ENCODE measurements around the gene ACTR3.

ACTR3 gene

GRCh38 chr2:113966171-113966570 is 76.3 kb downstream of the ACTR3 start:
- DNase-seq (ENCODE audit: low read depth in 2 of 2) = no peak

GRCh38 chr2:113966832-113967231 is 76.9 kb downstream of the ACTR3 start:
- DNase-seq (ENCODE audit: low read depth in 2 of 2) = no peak

GRCh38 chr2:113967272-113967671 is 77.4 kb downstream of the ACTR3 start:
- DNase-seq (ENCODE audit: low read depth in 2 of 2) = no peak

- no peak for DNase-seq (ENCODE audit: low read depth in 2 of 2)
Observed at GRCh38 chr2:113972766-113973165, 82.9 kb downstream of the ACTR3 start.

GRCh38 chr2:113973810-113974209 is 83.9 kb downstream of the ACTR3 start:
- DNase-seq (ENCODE audit: low read depth in 2 of 2) = no peak

- no peak for DNase-seq (ENCODE audit: low read depth in 2 of 2)
Observed at GRCh38 chr2:113974727-113975126, 84.8 kb downstream of the ACTR3 start.

- DNase-seq (ENCODE audit: low read depth in 2 of 2) = no peak
Observed at GRCh38 chr2:113976277-113976928, 86.5 kb downstream of the ACTR3 start.

DNA sequence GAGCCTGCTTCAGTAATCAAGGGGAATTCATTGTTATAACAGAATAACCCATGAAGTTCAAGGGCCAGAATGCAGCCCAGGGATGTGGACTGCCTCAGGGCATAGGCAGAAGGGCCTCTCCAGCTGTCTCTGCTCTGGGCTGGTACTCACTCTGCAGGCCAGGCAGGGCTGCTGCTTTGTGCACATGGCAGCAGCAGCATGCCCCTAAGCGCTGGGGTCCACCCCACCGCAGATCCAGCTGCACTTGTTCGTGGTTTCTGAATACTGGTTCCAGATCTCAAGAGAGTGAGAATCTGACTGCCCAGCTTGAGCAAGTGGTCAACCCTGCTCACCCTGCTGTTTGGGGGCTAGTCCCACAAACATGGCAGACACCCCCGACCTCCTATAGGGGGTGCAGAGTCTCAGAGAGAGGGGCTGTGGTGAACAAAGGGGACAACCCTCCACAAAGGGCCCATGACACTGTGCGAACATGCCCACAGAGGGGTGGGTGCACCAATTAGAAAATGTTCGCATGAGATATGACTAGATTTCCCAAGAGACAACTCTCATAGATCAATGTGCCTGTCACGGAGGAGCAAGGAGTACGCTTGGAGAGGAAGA is 87.3 kb downstream of the ACTR3 start:
- no peak for DNase-seq (ENCODE audit: low read depth in 2 of 2)

- DNase-seq (ENCODE audit: low read depth in 2 of 2) = no peak
Observed at GRCh38 chr2:113977660-113978523, 88.0 kb downstream of the ACTR3 start.

- no peak for DNase-seq (ENCODE audit: low read depth in 2 of 2)
Observed at GRCh38 chr2:113978524-113979190, 88.8 kb downstream of the ACTR3 start.

GRCh38 chr2:113979191-113980128 is 89.6 kb downstream of the ACTR3 start:
- DNase-seq (ENCODE audit: low read depth in 2 of 2) = peak; percentile 2

DNA sequence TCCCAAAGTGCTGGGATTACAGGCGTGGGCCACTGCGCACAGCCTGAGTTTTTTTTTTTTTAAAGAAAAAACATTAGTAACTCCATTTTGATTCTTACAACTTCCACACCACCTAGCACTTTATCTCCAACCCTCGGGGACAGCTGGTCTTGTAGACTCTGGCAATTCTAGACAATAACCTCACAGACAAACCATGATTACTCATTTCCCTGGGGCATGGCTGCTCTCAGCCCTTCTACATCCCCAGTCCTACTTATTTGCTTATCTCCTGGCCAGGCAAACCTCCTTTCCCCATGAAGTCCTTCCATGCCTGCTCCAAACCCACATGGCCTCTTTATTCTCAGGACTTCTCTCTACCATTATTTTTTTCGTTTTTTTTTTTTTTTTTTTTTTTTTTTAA is 91.1 kb downstream of the ACTR3 start:
- DNase-seq (ENCODE audit: low read depth in 2 of 2) = no peak

DNA sequence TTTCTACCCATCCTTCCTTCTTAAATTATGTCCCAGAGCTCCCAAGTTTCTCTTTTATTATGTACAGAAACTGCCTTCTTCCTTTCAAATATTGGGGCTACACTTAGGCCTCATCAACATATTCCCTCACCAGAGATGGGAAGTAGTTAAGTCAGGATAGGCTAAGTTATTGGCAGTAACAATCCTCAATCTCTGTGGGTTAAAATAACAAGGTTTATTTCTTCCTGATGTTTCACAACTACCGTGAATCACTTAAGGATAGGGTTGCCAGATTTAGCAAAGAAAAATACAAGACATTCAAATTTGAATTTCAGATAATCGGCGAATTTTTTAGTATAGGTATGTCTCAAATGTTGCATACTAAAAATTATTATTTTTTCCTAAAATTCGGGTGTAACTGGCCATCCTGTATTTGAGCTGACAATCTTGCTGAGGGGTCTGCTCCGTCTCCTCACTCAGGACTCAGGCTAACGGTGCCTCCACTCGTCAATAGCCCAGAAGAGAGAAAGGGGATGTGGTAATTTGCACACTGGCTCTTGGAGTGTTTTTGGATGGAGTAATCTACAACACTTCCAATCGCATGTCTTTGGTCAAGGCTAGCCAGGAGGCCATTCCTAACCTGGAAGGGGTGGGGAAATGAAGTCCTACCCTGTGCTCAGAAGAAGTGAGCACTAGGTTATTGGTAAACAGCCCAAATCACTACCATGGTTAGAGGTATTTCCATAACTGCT is 91.7 kb downstream of the ACTR3 start:
- DNase-seq (ENCODE audit: low read depth in 2 of 2) = no peak

- DNase-seq (ENCODE audit: low read depth in 2 of 2) = no peak
Observed at GRCh38 chr2:113985554-113986397, 95.9 kb downstream of the ACTR3 start.

DNA sequence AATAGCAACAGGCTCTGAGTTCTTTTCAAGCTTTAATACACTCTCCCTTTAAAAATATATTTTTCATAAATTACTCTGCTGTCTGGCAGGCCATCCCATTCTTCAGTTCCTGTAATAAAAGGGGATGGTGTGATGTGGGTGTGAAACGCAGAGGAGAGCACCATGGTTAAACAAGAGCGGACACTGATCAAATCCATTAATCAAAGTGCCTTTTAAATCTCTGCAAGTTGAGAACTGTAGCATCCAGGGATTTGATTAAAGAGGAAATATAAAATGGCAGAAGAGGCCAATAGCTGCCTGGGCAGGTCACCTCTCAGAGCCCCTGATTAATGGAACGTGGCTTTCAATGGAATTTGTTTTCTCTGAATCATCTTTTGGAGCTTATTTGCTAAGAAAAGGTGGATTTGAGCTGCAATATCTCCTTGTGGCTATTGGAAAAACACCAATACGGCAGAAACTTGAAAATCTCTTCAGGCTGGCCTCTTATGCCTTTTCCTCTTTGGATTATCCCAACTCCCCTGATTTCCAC is 96.9 kb downstream of the ACTR3 start:
- no peak for DNase-seq (ENCODE audit: low read depth in 2 of 2)

DNA sequence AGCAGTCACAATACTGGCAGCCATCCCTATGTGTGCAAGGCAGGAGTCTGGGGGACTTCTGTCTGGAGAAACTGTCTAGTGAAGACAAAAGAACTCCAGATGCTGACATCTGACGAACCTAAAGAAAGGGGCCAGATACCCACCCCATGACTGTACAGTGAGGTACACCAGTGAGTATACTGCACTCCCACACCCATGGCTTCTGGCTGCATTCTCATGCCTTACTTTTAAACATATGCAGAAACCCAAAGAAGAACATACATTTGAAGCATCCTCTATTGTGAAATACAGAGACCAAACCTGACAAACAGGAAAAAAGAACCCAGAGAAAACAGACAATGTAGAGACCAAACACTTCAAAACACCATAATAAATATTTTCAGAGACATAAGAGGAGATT is 102.2 kb downstream of the ACTR3 start:
- no peak for DNase-seq (ENCODE audit: low read depth in 2 of 2)

DNA sequence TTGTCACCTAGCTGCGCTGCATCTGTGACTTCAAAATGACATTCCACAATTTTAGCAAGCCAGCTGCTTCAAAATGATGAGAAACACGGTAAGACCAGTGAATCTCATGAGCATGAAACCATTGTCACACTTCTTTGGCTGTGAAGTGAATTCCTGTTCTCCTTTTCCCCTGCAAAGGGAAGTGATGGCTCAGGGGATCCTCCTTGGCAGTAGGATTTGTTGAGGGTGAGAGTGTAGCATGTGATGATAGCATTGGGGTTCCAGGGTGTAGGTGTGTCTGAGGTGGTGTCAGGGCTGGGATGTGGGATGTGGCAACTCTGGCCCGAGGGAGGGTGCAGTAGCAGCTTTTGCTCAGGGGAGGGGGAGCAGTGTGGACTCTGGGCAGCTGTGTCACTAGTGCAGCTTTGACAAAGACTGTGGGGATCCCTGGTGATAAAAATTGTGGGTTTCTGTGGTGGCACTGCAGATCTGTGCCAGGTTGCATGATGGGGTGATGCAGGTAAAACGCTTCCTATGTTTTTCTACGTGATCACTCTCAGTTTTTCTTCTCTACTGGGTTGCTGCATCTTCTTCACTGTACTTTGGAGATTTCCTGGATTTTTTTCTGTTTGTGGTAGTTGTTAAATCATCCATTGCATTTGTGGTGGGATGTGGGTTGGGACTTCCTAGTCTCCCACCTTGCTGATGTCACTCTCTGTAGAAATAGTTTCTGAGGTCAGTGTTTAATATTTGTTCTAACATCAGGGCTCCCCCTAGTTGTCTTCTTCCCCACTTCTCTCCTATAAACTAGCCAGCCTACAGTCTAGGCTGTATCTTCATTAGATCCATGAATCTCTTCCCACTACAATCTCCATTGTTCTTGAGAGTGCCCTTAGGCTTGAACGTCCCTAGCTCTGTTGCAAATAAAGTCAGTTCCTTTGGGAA is 107.0 kb downstream of the ACTR3 start:
- no peak for DNase-seq (ENCODE audit: low read depth in 2 of 2)

- no peak for DNase-seq (ENCODE audit: low read depth in 2 of 2)
Observed at GRCh38 chr2:114001152-114001551, 111.3 kb downstream of the ACTR3 start.

Measured in stimulated activated CD8-positive, alpha-beta memory T cell treated with anti-CD3 and anti-CD28 coated beads, Interleukin-2, amount 100 ng/mL, for 1 hour (primary cell).